K562 (cell line): Measurements from ENCODE around the gene OR2AT4. TPM values are rescaled to one million over a fixed set of nuclear protein-coding genes. Genes with fewer than 3 reads are reported as not detected.
A peak's percentile ranks its signal among the peaks of the same experiment; 100 is the strongest.

Source experiments
- CLOCK ChIP-seq: fragments of 250-450 bp; sonication (Bioruptor Pico); IDR thresholded peaks from 2 replicates; pipeline ENCODE4 v1.4.0; 2020; ENCODE audit warnings: mild to moderate bottlenecking, moderate library complexity, borderline replicate concordance
- CREB5 ChIP-seq: fragments of 250-450 bp; sonication (Bioruptor Pico); IDR thresholded peaks from 2 replicates; pipeline ENCODE4 v1.5.0; 2020; ENCODE audit warnings: mild to moderate bottlenecking
- CTCFL ChIP-seq: IDR thresholded peaks from 2 replicates; pipeline ENCODE4 v1.6.1; 2011; ENCODE audit warnings: borderline replicate concordance, low read depth, mild to moderate bottlenecking, moderate library complexity, low read length; ENCODE audit not compliant: insufficient read depth, poor library complexity, severe bottlenecking
- DMBX1 ChIP-seq: fragments of 250-450 bp; sonication (Bioruptor Pico); IDR thresholded peaks from 2 replicates; pipeline ENCODE4 v1.8.0; 2022; ENCODE audit warnings: inconsistent platforms, mild to moderate bottlenecking, moderate library complexity, borderline replicate concordance
- HDAC8 ChIP-seq: fragments of 450-650 bp; IDR thresholded peaks from 2 replicates; pipeline ENCODE4 v1.6.1; 2016; ENCODE audit warnings: mild to moderate bottlenecking, missing genetic modification characterization, moderate library complexity, missing compliant biosample characterization
- HMBOX1 ChIP-seq: sonication (generic); IDR thresholded peaks from 2 replicates; pipeline ENCODE4 v1.6.1; 2016
- HNRNPK ChIP-seq: fragments of 200-400 bp; formaldehyde crosslinking; IDR thresholded peaks from one replicate; pipeline ENCODE4 v1.6.1; 2018; ENCODE audit warnings: mild to moderate bottlenecking, low read depth, low read length; ENCODE audit not compliant: poor library complexity, severe bottlenecking
- ILF3 ChIP-seq: fragments of 450-650 bp; IDR thresholded peaks from 2 replicates; pipeline ENCODE4 v1.6.1; 2018; ENCODE audit warnings: antibody characterized with exemption, mild to moderate bottlenecking, moderate library complexity, borderline replicate concordance
- JUNB ChIP-seq: fragments of 450-650 bp; formaldehyde crosslinking; conservative IDR thresholded peaks from 2 replicates; pipeline ENCODE4 v1.4.0; 2020; ENCODE audit warnings: mild to moderate bottlenecking
- JUND ChIP-seq, 2 experiments: IDR thresholded peaks; 2 replicates in 1 of 2; 3 replicates in 1 of 2; pipeline ENCODE4 v1.6.1; 2011; ENCODE audit warnings: borderline replicate concordance in 2 of 2, low read depth in 2 of 2, low read length in 2 of 2, improper control_type of control experiment in 1 of 2, missing biosample characterization in 1 of 2, missing genetic modification characterization in 1 of 2, missing genetic modification reagents in 1 of 2
- KHSRP ChIP-seq: fragments of 450-650 bp; IDR thresholded peaks from 2 replicates; pipeline ENCODE4 v1.6.1; 2017
- MAFF ChIP-seq: IDR thresholded peaks from 2 replicates; pipeline ENCODE4 v1.6.1; 2012; ENCODE audit warnings: low read length, improper control_type of control experiment
- MCM5 ChIP-seq: fragments of 450-650 bp; IDR thresholded peaks from 2 replicates; pipeline ENCODE4 v1.6.1; 2016; ENCODE audit warnings: low read depth
- RAD21 ChIP-seq, 2 experiments: fragments of 250-450 bp in 1 of 2; fragments of 450-650 bp in 1 of 2; sonication (Bioruptor Pico) in 1 of 2; formaldehyde crosslinking in 1 of 2; IDR thresholded peaks in 1 of 2; conservative IDR thresholded peaks in 1 of 2; 2 replicates each; pipeline versions ENCODE4 v1.4.0 to v1.8.0; 2020 to 2022; ENCODE audit warnings: mild to moderate bottlenecking in 2 of 2, moderate library complexity in 1 of 2
- SAFB2 ChIP-seq: fragments of 200-400 bp; formaldehyde crosslinking; IDR thresholded peaks from 2 replicates; pipeline ENCODE4 v1.6.1; 2018; ENCODE audit warnings: borderline replicate concordance, low read length, low read depth, moderate library complexity; ENCODE audit not compliant: severe bottlenecking
- STAG1 ChIP-seq: sonication (generic); formaldehyde crosslinking; IDR thresholded peaks from 2 replicates; pipeline ENCODE4 v1.5.0; 2020; ENCODE audit warnings: missing genetic modification reagents, borderline replicate concordance
- TGIF2 ChIP-seq: sonication (generic); formaldehyde crosslinking; IDR thresholded peaks from 2 replicates; pipeline ENCODE4 v1.8.1; 2022; ENCODE audit warnings: mild to moderate bottlenecking, missing genetic modification reagents, moderate library complexity
- U2AF2 ChIP-seq: fragments of 200-400 bp; formaldehyde crosslinking; optimal IDR thresholded peaks from 2 replicates; pipeline ENCODE3; 2017; ENCODE audit warnings: low read depth, mild to moderate bottlenecking, low read length
- ZNF274 ChIP-seq: IDR thresholded peaks from 2 replicates; pipeline ENCODE4 v1.6.1; 2011; ENCODE audit warnings: low read depth, mild to moderate bottlenecking, low read length, moderate library complexity, borderline replicate concordance
- polyA plus RNA-seq, 8 experiments: library from polyadenylated mRNA; depleted of rRNA in 4 of 8; stranded (reverse) in 5 of 8; unstranded in 3 of 8; fragments of >200 nt; fragmentation: Nextera tagmentation in 2 of 8; fragmentation: Illumina TruSeq in 1 of 8; extraction: Ambion mirVana in 2 of 8; extraction: Trizol in 1 of 8; gene quantifications; 2 replicates each; pipeline versions ENCODE4 v1.2.1 to v1.2.3, GENCODE V29; 2011 to 2014; ENCODE audit warnings: inconsistent platforms in 1 of 8, missing spikeins in 1 of 8
- total RNA-seq, 7 experiments: library from RNA; depleted of rRNA in 6 of 7; stranded (reverse); fragments of >200 nt in 6 of 7; fragmentation: Illumina TruSeq in 2 of 7; extraction: Trizol in 2 of 7; gene quantifications; 2 replicates each; pipeline versions ENCODE4 v1.2.1 to v1.2.3, GENCODE V29; 2011 to 2021; ENCODE audit warnings: low replicate concordance in 1 of 7

The OR2AT4 gene
- total and polyA plus RNA-seq, 9 of the 15 experiments (the other 6 are each of a cell fraction or from before 2014, with no cell fraction given), result 0.86 to 3.1 (median 2.0) TPM

- TF ChIP-seq CLOCK (CRISPR knock-in tag), result no peak
- no peak for TF ChIP-seq KHSRP
- no peak for TF ChIP-seq CTCFL
- no peak for TF ChIP-seq MCM5
- TF ChIP-seq CREB5 (CRISPR knock-in tag), result no peak
- TF ChIP-seq U2AF2, result no peak
- no peak for TF ChIP-seq SAFB2
- TF ChIP-seq RAD21 (CRISPR knock-in tag; conservative IDR thresholded peaks at IDR 0.05 in 1 of 2, IDR thresholded peaks at IDR 0.05 in 1 of 2), result peak in 1 of 2 experiments; percentile 9; a peak in 1 of 4 replicates
- TF ChIP-seq JUNB (CRISPR knock-in tag), result peak; percentile 50; the same call in 1 of the 2 replicates
- TF ChIP-seq JUND (IDR thresholded peaks at IDR 0.05; ENCODE audit: borderline replicate concordance, low read depth, low read length), result peak; percentile 99
- peak; percentile 99 for TF ChIP-seq JUND (tag; IDR thresholded peaks at IDR 0.05; ENCODE audit: borderline replicate concordance, low read depth, low read length)
- peak; percentile 22; the same call in 1 of the 2 replicates for TF ChIP-seq DMBX1 (CRISPR knock-in tag)
- peak; percentile 74; the same call in 1 of the 2 replicates for TF ChIP-seq ILF3
- TF ChIP-seq ZNF274, result no peak
- TF ChIP-seq HMBOX1, result peak; percentile 75; the same call in 1 of the 2 replicates
- no peak for TF ChIP-seq STAG1 (CRISPR knock-in tag)
- peak; percentile 31; the same call in 1 of the 2 replicates for TF ChIP-seq MAFF
- TF ChIP-seq HNRNPK, result no peak
- no peak for TF ChIP-seq TGIF2 (CRISPR knock-in tag)
- TF ChIP-seq HDAC8 (tag), result peak; percentile 7; the same call in 1 of the 2 replicates
Measured at GRCh38 chr11:75103380-75104026, 6.8 kb upstream of the OR2AT4 start (continued).
